T-helper 17 cell (primary cell): ENCODE data around the gene PRRX1. TPM values are rescaled to one million over a fixed set of nuclear protein-coding genes. Genes with fewer than 3 reads are reported as not detected.

ENCODE experiments used
- ATAC-seq: fragments of 150-1000 bp; cut with Tn5 transposase; 2 replicates; pipeline ENCODE4 v1.10.0; 2021; ENCODE audit warnings: mild to moderate bottlenecking, moderate library complexity
- DNase-seq, 3 donors: peaks; one replicate each; pipeline versions ENCODE4 v3.0.0 to v3.0.0-alpha.2; 2020 to 2021
- H3K9me3 ChIP-seq: one replicate; pipeline ENCODE4 v1.7.0; 2013; ENCODE audit warnings: low read length, mild to moderate bottlenecking; ENCODE audit not compliant: control insufficient read depth, poor library complexity, severe bottlenecking
- H3K27ac Mint-ChIP-seq: one replicate; pipeline ENCODE4 v1.8.0; 2022; ENCODE audit warnings: mild to moderate bottlenecking, moderate library complexity, mixed read lengths
- H3K27me3 Mint-ChIP-seq: one replicate; pipeline ENCODE4 v1.8.0; 2022; ENCODE audit warnings: mixed read lengths
- H3K36me3 Mint-ChIP-seq: one replicate; pipeline ENCODE4 v1.8.0; 2022; ENCODE audit warnings: low read depth, mixed read lengths
- H3K4me1 Mint-ChIP-seq: one replicate; pipeline ENCODE4 v1.8.0; 2022; ENCODE audit warnings: mild to moderate bottlenecking, mixed read lengths
- H3K4me3 Mint-ChIP-seq: one replicate; pipeline ENCODE4 v1.8.0; 2022; ENCODE audit warnings: mild to moderate bottlenecking, moderate library complexity, mixed read lengths
- total RNA-seq, 4 donors: library from RNA in 2 of 4; stranded (reverse) in 2 of 4; gene quantifications; one replicate each; pipeline ENCODE4 v1.2.3 and lab custom pipeline; 2022 to 2026

The PRRX1 gene
- total RNA-seq, 2 donors from 2014 or later, result not detected

DNA sequence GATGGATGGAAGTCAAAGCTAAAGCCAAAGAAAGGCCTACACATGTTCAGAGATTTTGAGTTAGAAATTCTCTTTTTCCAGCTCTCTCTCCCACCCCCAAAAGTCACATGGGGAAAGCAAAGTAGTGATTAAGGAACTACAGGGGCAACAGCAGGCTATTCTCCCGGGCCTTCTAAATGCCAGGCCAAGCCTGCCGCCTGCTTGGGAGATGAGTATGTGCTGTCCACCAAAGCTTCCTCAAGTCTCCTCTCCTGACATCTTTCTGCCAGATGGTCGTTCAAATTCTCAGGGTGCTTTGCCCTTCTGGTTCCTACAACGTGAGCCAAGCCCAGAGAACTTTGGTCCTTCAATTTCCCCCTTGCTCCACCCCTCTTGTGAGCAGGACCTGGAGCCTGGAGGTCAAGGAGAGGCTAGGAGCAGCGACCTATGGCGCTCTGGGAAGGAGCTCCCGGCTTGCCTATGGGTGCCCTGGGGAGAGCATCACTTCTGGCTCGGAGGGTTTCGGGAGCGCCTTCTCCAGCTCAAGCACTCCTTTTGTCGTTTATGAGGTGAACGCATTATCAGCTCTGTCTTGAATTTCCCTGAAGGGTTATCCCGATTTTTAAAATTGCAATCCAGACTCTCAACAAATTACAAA is 4.4 kb upstream of the PRRX1 start:
- ATAC-seq (no peak), DNase-seq (no peak)
- Mint-ChIP-seq H3K4me1 (peaks cover 14% of the 10 kb centered on the region), H3K27me3 (peaks cover 83% of the 10 kb centered on the region), H3K27ac (no peak overlapping the region), H3K36me3 (peaks cover 2% of the 10 kb centered on the region), H3K4me3 (no peak overlapping the region)
- no peaks in the 10 kb centered on the region for H3K9me3 ChIP-seq

- no peaks in the 10 kb centered on the region for H3K9me3 ChIP-seq
- Mint-ChIP-seq H3K27ac (no peak overlapping the region), H3K27me3 (peaks cover 89% of the 10 kb centered on the region), H3K4me3 (no peak overlapping the region), H3K4me1 (peaks cover 14% of the 10 kb centered on the region), H3K36me3 (peaks cover 2% of the 10 kb centered on the region)
- ATAC-seq (no peak), DNase-seq (no peak)
Measured at GRCh38 chr1:170660281-170660713, 3.6 kb upstream of the PRRX1 start.

DNA sequence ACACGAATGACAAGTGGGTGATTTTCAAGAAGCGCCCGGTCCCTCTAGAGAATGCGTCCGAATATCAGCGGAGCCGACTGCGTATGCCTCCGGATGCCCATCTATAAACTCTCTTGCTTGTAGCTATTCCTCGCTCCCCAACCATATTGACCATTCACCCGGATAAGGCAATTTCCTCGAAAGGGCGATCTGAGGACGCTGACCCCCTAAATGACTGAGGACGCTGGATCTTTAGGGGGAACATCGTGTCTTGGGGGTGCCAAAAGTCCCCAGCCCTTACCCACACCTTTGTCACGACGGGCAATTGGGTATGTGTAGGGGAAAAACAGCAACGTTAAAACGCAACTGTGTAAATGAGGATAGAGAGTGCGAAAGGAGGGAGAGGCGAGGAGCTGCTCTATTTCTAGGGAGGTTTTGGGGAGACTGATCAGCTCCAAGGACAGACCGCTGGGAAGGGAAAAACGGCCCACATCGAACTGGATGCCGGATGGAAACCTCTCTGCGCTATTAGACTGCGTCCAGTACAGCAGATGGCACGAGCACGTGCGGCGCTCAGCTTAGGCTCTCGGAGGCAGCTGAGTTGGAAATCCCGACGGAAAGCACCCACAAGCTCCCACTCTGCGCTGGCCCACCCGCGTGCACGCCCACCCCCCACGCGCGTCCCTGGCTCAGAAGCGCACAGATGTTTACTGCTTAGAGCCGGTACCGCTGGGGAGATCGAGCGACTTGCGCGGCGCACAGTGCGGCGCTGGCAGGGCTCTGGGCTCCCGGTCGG is 2.9 kb upstream of the PRRX1 start:
- peaks cover 90% of the 10 kb centered on the region for H3K27me3 Mint-ChIP-seq
- peaks cover 14% of the 10 kb centered on the region for H3K4me1 Mint-ChIP-seq
- peak overlapping the region; percentile 41 for H3K4me3 Mint-ChIP-seq
- DNase-seq (no peak), ATAC-seq (no peak)
- no peak overlapping the region for H3K27ac Mint-ChIP-seq
- peaks cover 2% of the 10 kb centered on the region for H3K36me3 Mint-ChIP-seq
- no peaks in the 10 kb centered on the region for H3K9me3 ChIP-seq

- H3K4me1 Mint-ChIP-seq, result peaks cover 15% of the 10 kb centered on the region
- H3K36me3 Mint-ChIP-seq, result peaks cover 4% of the 10 kb centered on the region
- no peak overlapping the region for H3K27ac Mint-ChIP-seq
- peaks cover 90% of the 10 kb centered on the region for H3K27me3 Mint-ChIP-seq
- H3K9me3 ChIP-seq, result no peaks in the 10 kb centered on the region
- ATAC-seq (no peak), DNase-seq (no peak)
- H3K4me3 Mint-ChIP-seq, result no peak overlapping the region
Measured at GRCh38 chr1:170661646-170662411, 2.1 kb upstream of the PRRX1 start.

GRCh38 chr1:170662561-170663403 is 1.1 kb upstream of the PRRX1 start:
- no peak for DNase-seq
- H3K36me3 Mint-ChIP-seq, result peaks cover 7% of the 10 kb centered on the region
- H3K27me3 Mint-ChIP-seq, result peaks cover 90% of the 10 kb centered on the region
- ATAC-seq, result no peak
- H3K9me3 ChIP-seq, result no peaks in the 10 kb centered on the region
- no peak overlapping the region for H3K4me3 Mint-ChIP-seq
- H3K27ac Mint-ChIP-seq, result no peak overlapping the region
- H3K4me1 Mint-ChIP-seq, result peaks cover 18% of the 10 kb centered on the region

DNA sequence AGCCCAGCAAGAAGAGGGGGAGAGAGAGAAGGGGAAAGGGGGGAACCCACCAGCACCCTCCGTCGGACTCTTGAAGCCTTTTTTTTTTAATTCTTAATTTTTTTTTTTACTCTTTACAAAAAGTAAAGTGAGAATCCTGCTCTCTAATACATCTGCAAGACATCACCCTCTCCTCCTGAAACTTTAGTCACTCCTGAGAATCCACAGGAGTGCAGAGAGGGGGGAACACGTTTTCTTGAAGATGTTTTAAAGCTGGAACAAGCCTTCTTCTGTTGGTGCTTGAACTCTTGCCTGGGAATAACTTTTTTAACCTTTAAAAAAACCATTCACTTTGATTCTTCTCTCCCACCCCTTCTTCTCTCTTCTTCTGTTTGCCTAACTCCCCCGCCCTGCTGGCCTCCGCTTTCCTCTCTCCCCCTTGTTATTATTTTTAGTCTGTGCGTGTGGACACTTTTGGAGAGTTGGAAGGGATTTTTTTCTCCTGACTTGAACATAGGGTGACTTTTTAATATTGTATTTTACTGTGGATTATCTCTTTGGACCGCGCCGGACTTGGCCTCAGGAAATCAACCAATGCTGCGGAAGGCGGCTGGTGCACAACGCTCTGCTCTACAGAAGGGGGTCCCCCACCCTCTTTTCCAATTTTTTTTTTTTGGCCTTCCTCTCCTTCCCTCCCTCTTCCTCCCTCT is 383 bp upstream of the PRRX1 start:
- ATAC-seq (no peak), DNase-seq (no peak)
- no peak overlapping the region for H3K4me3 Mint-ChIP-seq
- H3K27me3 Mint-ChIP-seq, result peaks cover 90% of the 10 kb centered on the region
- no peak overlapping the region for H3K27ac Mint-ChIP-seq
- H3K9me3 ChIP-seq, result no peaks in the 10 kb centered on the region
- peaks cover 7% of the 10 kb centered on the region for H3K36me3 Mint-ChIP-seq
- H3K4me1 Mint-ChIP-seq, result peaks cover 24% of the 10 kb centered on the region

GRCh38 chr1:170664828-170665612 is 1.1 kb downstream of the PRRX1 start:
- DNase-seq (no peak), ATAC-seq (no peak)
- H3K9me3 ChIP-seq, result no peaks in the 10 kb centered on the region

DNA sequence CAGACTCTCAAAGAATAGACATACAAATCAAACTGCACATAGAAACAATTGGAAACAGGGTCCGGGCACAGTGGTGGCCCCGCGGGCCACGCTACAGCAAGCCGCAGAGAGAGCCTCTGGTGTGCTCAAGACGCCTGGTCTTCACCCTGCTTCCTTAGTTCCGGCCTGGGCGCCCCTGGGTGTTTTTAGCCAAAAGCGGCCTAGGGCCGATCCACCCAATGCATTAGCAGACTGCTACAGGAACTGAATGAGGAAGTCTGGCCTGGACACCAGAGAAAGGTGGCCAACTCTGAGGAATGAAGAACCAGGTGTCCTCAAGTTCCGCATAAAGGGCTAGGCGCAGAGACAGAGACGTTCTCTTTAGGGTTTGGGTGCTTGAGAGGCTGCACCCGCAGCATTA is 1.7 kb downstream of the PRRX1 start:
- Mint-ChIP-seq H3K27me3 (peaks cover 90% of the 10 kb centered on the region), H3K4me1 (peaks cover 25% of the 10 kb centered on the region), H3K27ac (no peak overlapping the region), H3K4me3 (no peak overlapping the region), H3K36me3 (peaks cover 7% of the 10 kb centered on the region)
- DNase-seq (no peak), ATAC-seq (no peak)
- H3K9me3 ChIP-seq, result no peaks in the 10 kb centered on the region

More at GRCh38 chr1:170664828-170665612, 1.1 kb downstream of the PRRX1 start:
- H3K36me3 Mint-ChIP-seq, result peaks cover 7% of the 10 kb centered on the region
- H3K27ac Mint-ChIP-seq, result no peak overlapping the region
- peaks cover 90% of the 10 kb centered on the region for H3K27me3 Mint-ChIP-seq
- peaks cover 27% of the 10 kb centered on the region for H3K4me1 Mint-ChIP-seq
- peak overlapping the region; percentile 15 for H3K4me3 Mint-ChIP-seq

DNA sequence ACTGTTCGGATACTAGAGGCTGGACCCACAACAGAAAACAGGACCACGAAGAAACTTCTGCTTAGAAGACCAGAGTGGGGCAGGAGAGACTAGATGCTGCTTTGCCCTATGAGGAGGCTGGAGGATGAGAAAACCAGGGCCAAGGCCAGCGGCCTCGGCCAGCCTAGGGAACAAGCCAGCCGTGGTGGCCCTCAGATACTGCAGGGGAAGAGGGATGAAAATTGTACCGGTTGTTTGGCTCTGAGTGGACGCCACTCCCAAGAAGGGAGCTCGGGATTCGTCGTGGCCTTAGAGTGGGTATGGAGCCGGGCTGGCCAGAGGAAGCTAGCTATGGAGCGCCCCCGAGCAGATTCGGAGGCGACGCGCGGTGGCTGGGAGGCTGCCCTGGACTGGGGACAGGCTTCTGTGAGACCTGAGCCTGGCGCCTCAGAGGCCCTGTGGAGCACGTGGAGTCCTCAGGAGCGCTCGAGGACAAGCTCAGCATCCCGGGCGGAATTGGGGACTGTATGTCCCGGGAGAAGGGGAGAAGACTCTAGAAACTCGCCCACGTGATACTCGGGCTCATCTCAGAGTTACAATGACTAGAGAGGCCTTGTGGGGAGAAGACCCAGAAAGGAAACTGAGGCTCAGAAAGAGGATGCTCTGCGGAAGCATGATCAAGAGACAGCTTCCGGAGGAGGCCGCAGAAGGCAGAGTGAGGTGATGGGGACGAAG is 2.8 kb downstream of the PRRX1 start:
- H3K4me1 Mint-ChIP-seq, result peaks cover 26% of the 10 kb centered on the region
- H3K27me3 Mint-ChIP-seq, result peaks cover 95% of the 10 kb centered on the region
- H3K36me3 Mint-ChIP-seq, result peaks cover 7% of the 10 kb centered on the region
- ATAC-seq, result no peak
- H3K4me3 Mint-ChIP-seq, result peak overlapping the region; percentile 16
- no peak for DNase-seq
- H3K9me3 ChIP-seq, result no peaks in the 10 kb centered on the region
- no peak overlapping the region for H3K27ac Mint-ChIP-seq

DNA sequence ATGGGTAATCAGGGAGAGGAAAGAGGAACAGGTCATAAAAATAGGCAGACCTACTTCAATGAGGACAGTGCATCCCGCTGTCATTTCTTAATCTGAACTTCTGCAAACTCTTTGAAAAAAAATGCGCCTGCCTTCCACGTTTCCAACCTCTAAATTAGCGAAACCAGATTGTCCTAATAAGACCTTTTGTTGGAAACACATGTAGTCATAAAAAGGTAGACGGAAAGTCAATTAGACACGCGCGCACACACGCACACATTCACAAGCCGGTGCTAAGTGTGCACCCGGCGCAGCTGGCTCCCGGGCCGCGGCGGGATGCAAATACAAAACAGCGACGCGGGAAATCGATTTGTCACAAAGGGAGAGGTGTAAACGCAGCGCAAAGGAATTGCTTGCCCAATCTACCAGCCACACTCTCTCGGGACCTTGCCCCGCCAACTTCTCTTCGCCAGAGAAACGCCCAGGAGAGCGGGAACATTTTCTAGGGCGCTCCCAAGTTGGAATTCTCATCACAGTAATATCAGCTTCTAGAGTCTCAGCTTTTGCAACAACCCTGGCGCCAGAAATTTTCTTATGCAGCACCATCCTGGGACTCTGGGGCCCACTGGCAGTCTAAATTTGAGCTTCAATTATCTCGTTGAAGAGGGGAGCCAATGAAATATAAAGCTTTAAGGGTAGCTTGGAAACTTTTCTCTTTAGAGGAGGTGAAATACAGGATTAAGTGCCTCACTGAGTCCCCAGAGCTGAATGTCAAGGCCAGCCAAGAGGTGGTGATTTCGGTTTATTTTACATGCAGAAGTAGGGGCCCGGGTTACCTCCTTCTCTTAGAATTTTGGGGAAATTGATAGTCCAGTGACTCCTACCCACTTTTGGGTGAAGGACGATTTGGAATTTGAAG is 4.5 kb downstream of the PRRX1 start:
- Mint-ChIP-seq H3K27me3 (peaks cover 100% of the 10 kb centered on the region), H3K4me3 (no peak overlapping the region), H3K27ac (no peak overlapping the region), H3K4me1 (peaks cover 26% of the 10 kb centered on the region), H3K36me3 (peaks cover 7% of the 10 kb centered on the region)
- no peak for DNase-seq
- no peak for ATAC-seq
- no peaks in the 10 kb centered on the region for H3K9me3 ChIP-seq

DNA sequence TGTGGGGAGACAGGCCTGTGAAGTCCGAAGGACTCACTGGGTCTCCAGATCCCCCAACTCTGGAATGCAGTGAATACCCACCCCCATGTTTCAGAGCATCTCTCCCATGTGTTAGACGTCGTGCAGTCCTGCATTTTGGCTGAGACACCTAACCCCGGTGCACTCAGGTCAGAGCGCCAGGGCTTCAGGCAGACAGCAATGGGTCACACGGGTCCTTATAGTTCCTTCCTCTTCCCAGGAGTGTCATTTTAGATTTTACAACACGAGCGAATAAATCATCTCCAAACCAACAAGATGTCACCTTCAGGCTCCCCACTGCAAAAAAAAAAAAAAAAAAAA is 5.1 kb downstream of the PRRX1 start:
- DNase-seq (no peak), ATAC-seq (no peak)
- Mint-ChIP-seq H3K4me1 (peaks cover 23% of the 10 kb centered on the region), H3K4me3 (no peak overlapping the region), H3K36me3 (peaks cover 8% of the 10 kb centered on the region), H3K27ac (no peak overlapping the region), H3K27me3 (peaks cover 100% of the 10 kb centered on the region)
- H3K9me3 ChIP-seq, result no peaks in the 10 kb centered on the region
